Activated CD4-positive, alpha-beta T cell treated with anti-CD3 and anti-CD28 coated beads, Interleukin-2, amount 10 ng/mL, durations not matched to agents 24 days and 14 days (primary cell): ENCODE data around the gene C2CD4D. TPM values are rescaled to one million over a fixed set of nuclear protein-coding genes. Genes with fewer than 3 reads are reported as not detected.
A peak's percentile ranks its signal among the peaks of the same experiment; 100 is the strongest.

Source experiments
- DNase-seq: peaks from one replicate; pipeline ENCODE4 v3.0.0; 2022
- H3K27ac Mint-ChIP-seq: one replicate; pipeline ENCODE4 v1.8.0; 2022; ENCODE audit warnings: mild to moderate bottlenecking, mixed read lengths
- H3K27me3 Mint-ChIP-seq: one replicate; pipeline ENCODE4 v1.8.0; 2022; ENCODE audit warnings: mixed read lengths
- H3K36me3 Mint-ChIP-seq: one replicate; pipeline ENCODE4 v1.8.0; 2022; ENCODE audit warnings: low read depth, mild to moderate bottlenecking, mixed read lengths
- H3K4me1 Mint-ChIP-seq: one replicate; pipeline ENCODE4 v1.8.0; 2021; ENCODE audit warnings: mixed read lengths
- H3K4me3 Mint-ChIP-seq: one replicate; pipeline ENCODE4 v1.8.0; 2022; ENCODE audit warnings: mild to moderate bottlenecking, moderate library complexity, mixed read lengths
- H3K9me3 Mint-ChIP-seq: one replicate; pipeline ENCODE4 v1.8.0; 2021; ENCODE audit warnings: mixed read lengths
- intact Hi-C: fragments of 100-400 bp; cut with micrococcal nuclease; formaldehyde crosslinking; loops from one replicate; pipeline ENCODE4 v1.15.1; 2023
- total RNA-seq: library from RNA; stranded (reverse); gene quantifications from 2 replicates; pipeline ENCODE4 v1.2.3, GENCODE V29; 2022

Gene C2CD4D
- total RNA-seq, 1 donor from 2014 or later: 0.86 TPM

DNA sequence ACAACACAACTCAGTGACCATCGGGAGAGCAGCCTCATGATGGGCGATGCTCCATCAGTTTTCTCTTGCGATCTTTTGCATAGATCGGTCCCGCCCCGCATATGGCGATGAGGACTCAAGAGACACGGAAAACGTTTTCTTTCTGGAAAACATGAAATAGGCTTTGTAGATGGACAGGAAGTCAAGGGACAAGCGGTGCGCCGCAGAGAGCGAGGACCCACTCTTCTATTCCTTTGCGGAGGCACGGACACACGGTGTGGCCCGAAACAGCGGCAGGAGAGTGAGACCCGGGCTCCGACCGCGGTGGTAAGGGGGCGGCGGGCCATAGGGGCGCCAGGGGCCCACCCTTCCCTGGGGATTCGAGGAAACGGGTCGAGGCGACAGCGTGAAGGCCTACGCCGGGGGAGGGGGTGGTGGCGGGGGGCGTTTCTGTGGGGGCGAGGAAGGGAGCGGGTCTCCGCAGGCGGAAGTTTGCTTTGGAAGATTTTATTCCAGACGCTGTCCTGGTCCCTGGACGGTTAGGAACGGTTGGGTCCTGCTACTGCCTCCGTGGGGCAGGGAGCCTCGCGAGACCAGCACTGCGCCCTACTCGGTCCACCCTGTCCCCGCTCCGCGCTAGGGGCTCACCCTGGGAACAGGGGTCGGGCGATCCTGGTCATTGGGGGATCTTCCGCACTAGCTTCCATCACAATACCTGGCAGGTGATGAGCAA is 48.5 kb downstream of the C2CD4D start:
- DNase-seq: peak; percentile 70
- H3K36me3 Mint-ChIP-seq: peaks cover 9% of the 10 kb centered on the region
- intact Hi-C loops: loop anchor here (1.0 to 2.0 kb wide), 5 partner anchors 28 to 114 kb away; partner anchors contain the start of genes C2CD4D, MRPL9 and RIIAD1
- peaks cover 25% of the 10 kb centered on the region for H3K4me1 Mint-ChIP-seq
- H3K27ac Mint-ChIP-seq: peak overlapping the region; percentile 90
- no peaks in the 10 kb centered on the region for H3K9me3 Mint-ChIP-seq
- H3K4me3 Mint-ChIP-seq: peak overlapping the region; percentile 100
- peaks cover 2% of the 10 kb centered on the region for H3K27me3 Mint-ChIP-seq

DNA sequence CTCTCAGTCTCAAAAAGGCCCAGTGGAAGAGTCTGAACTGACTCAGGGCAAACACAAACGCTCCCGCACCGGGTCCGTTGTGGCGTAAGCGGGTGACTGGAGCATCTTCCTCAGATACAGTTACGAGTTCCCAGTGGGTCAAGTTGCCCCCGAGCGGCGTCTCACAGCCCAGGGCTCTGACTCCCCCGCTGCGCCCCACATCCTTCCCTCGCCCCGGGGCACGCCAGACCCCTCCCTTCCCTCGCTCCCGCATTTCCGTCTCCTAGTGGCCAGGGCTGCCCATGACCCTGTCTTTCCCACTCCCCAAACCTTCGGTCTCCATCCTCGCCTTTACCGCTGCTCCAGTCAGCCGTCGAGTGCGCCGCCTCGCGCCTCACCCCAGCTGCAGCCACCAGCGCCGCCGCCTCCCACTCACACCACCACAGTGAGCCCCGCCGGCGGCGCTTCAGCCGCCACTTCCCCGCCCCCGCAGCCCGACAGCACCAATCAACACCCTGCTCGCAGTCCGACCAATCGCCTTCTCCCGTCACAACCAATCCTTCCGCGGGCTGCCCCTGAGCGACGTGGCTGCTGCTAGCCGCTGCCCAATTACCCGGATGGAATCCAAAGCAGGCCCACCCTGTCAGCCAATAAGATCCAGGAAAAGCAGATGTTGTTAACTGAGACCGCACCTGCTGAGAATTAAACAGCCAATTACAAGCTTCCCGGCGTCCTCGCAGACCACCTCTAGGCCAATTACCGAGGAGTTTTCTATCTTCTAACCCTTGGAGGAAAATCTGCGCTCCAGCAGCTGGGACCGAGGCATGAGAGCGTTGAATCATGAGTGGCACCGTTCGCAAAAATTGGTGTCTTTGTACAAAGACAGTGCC is 49.3 kb downstream of the C2CD4D start, which contains the start of gene TDRKH:
TSS of gene TDRKH (minus strand) at position 430 of the 869 bp plus-strand sequence. CDS start 7,478 bp downstream, outside the sequence.
- peak; percentile 99 for DNase-seq
- Mint-ChIP-seq H3K4me1 (peaks cover 25% of the 10 kb centered on the region), H3K9me3 (no peaks in the 10 kb centered on the region), H3K36me3 (peaks cover 9% of the 10 kb centered on the region), H3K27me3 (peaks cover 2% of the 10 kb centered on the region), H3K27ac (peak within 1 kb of the TSS; percentile 90), H3K4me3 (peak within 1 kb of the TSS; percentile 100)
- intact Hi-C loops: loop anchor here (1.0 to 2.0 kb wide), 5 partner anchors 27 to 114 kb away; partner anchors contain the start of genes C2CD4D, MRPL9 and RIIAD1

Other genes starting within 250 kb of the C2CD4D start
- 31.6 and 33.1 TPM in 2 replicates for gene SNX27, start 227.8 kb downstream of the C2CD4D start, total RNA-seq
- gene CELF3, start 123.0 kb downstream of the C2CD4D start, total RNA-seq: not detected in 2 replicates
- gene RIIAD1, start 118.3 kb downstream of the C2CD4D start, total RNA-seq: not detected in 2 replicates
- gene MRPL9, start 76.3 kb downstream of the C2CD4D start, total RNA-seq: 136 TPM in 2 replicates
- gene TDRKH, start 49.3 kb downstream of the C2CD4D start, total RNA-seq: 12.7 and 13.3 TPM in 2 replicates
- not detected in 2 replicates for gene LINGO4, start 34.4 kb downstream of the C2CD4D start, total RNA-seq
- 1.0 and 1.3 TPM in 2 replicates for gene RORC, start 8.0 kb downstream of the C2CD4D start, total RNA-seq
- gene THEM5, start 13.9 kb upstream of the C2CD4D start, total RNA-seq: not detected in 2 replicates
- 26.9 and 30.6 TPM in 2 replicates for gene THEM4, start 69.7 kb upstream of the C2CD4D start, total RNA-seq
- 103 and 107 TPM in 2 replicates for gene S100A10, start 154.0 kb upstream of the C2CD4D start, total RNA-seq
- 218 TPM in 2 replicates for gene S100A11, start 197.2 kb upstream of the C2CD4D start, total RNA-seq
- not detected in 2 replicates for gene TCHHL1, start 249.2 kb upstream of the C2CD4D start, total RNA-seq